HL-60 (cell line): Measurements from ENCODE around the gene AMZ1.

ENCODE experiments used
- DNase-seq, 2 experiments: peaks; one replicate each; pipeline ENCODE4 v3.0.0-alpha.2; 2010 to 2020; ENCODE audit warnings: low read depth in 1 of 2, low spot score in 1 of 2
- H3K27ac ChIP-seq: fragments of 250-450 bp; sonication (Bioruptor Pico); replicated peaks from 2 replicates; pipeline ENCODE4 v1.5.1; 2020; ENCODE audit warnings: mild to moderate bottlenecking, moderate library complexity
- H3K27me3 ChIP-seq: fragments of 250-450 bp; sonication (Bioruptor Pico); 2 replicates; pipeline ENCODE4 v1.5.1; 2021; ENCODE audit warnings: mild to moderate bottlenecking, moderate library complexity; ENCODE audit not compliant: insufficient read depth, poor library complexity, severe bottlenecking
- H3K4me3 ChIP-seq: replicated peaks from 2 replicates; pipeline ENCODE4 v1.5.1; 2011; ENCODE audit warnings: mild to moderate bottlenecking, control low read depth, low read length; ENCODE audit not compliant: insufficient read depth
- GABPA ChIP-seq: IDR thresholded peaks from 2 replicates; pipeline ENCODE4 v1.6.1; 2012; ENCODE audit warnings: low read depth
- POLR2AphosphoS5 ChIP-seq: IDR thresholded peaks from 2 replicates; pipeline ENCODE4 v1.6.1; 2012; ENCODE audit warnings: low read depth
- SPI1 ChIP-seq: IDR thresholded peaks from 2 replicates; pipeline ENCODE4 v1.6.1; 2012; ENCODE audit warnings: low read depth, mild to moderate bottlenecking, borderline replicate concordance
- TF ChIP-seq, protein P1 (sequence below): IDR thresholded peaks from 2 replicates; pipeline ENCODE4 v1.6.1; 2012; ENCODE audit warnings: low read depth; ENCODE audit not compliant: insufficient replicate concordance
- TF ChIP-seq, protein P2 (sequence below): IDR thresholded peaks from one replicate; pipeline ENCODE4 v1.5.1; 2011; ENCODE audit warnings: low read length, control low read depth, inconsistent platforms; ENCODE audit not compliant: insufficient read depth

Gene AMZ1

DNA sequence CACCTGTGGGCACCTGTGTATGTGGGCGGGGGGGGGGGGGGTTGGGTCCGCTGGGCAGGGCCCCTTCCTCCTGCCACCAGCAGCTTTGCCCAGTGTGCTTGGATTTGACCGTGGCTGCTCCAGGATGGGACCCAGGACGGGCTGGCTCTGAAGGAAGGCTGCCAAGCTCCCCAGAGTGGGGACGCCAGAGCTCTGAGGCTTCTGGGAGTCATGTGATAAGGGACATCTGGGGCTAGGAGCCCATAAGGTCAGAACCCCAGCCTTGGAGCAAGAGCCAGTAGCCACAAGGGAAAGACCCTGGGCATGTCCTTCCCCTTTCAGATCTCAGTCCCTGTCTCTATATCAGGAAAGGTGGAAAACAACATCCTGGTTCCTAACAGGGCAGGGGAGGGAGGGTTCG, 21.8 kb upstream of the AMZ1 start:
- Histone ChIP-seq H3K4me3 (no peak overlapping the region), H3K27me3 (no peaks in the 10 kb centered on the region), H3K27ac (no peak overlapping the region)
- DNase-seq: no peak
- TF ChIP-seq, protein P1, sequence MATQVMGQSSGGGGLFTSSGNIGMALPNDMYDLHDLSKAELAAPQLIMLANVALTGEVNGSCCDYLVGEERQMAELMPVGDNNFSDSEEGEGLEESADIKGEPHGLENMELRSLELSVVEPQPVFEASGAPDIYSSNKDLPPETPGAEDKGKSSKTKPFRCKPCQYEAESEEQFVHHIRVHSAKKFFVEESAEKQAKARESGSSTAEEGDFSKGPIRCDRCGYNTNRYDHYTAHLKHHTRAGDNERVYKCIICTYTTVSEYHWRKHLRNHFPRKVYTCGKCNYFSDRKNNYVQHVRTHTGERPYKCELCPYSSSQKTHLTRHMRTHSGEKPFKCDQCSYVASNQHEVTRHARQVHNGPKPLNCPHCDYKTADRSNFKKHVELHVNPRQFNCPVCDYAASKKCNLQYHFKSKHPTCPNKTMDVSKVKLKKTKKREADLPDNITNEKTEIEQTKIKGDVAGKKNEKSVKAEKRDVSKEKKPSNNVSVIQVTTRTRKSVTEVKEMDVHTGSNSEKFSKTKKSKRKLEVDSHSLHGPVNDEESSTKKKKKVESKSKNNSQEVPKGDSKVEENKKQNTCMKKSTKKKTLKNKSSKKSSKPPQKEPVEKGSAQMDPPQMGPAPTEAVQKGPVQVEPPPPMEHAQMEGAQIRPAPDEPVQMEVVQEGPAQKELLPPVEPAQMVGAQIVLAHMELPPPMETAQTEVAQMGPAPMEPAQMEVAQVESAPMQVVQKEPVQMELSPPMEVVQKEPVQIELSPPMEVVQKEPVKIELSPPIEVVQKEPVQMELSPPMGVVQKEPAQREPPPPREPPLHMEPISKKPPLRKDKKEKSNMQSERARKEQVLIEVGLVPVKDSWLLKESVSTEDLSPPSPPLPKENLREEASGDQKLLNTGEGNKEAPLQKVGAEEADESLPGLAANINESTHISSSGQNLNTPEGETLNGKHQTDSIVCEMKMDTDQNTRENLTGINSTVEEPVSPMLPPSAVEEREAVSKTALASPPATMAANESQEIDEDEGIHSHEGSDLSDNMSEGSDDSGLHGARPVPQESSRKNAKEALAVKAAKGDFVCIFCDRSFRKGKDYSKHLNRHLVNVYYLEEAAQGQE: no peak
- no peak for TF ChIP-seq POLR2AphosphoS5
- TF ChIP-seq GABPA: no peak
- no peak for TF ChIP-seq SPI1
- TF ChIP-seq, protein P2, sequence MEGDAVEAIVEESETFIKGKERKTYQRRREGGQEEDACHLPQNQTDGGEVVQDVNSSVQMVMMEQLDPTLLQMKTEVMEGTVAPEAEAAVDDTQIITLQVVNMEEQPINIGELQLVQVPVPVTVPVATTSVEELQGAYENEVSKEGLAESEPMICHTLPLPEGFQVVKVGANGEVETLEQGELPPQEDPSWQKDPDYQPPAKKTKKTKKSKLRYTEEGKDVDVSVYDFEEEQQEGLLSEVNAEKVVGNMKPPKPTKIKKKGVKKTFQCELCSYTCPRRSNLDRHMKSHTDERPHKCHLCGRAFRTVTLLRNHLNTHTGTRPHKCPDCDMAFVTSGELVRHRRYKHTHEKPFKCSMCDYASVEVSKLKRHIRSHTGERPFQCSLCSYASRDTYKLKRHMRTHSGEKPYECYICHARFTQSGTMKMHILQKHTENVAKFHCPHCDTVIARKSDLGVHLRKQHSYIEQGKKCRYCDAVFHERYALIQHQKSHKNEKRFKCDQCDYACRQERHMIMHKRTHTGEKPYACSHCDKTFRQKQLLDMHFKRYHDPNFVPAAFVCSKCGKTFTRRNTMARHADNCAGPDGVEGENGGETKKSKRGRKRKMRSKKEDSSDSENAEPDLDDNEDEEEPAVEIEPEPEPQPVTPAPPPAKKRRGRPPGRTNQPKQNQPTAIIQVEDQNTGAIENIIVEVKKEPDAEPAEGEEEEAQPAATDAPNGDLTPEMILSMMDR: no peak

GRCh38 chr7:2666588-2667250, 21.3 kb upstream of the AMZ1 start:
- TF ChIP-seq SPI1: no peak
- TF ChIP-seq GABPA: no peak
- TF ChIP-seq, protein P1: no peak
- TF ChIP-seq, protein P2: no peak
- TF ChIP-seq POLR2AphosphoS5: no peak
- H3K4me3 ChIP-seq: no peak overlapping the region
- no peak for DNase-seq
- no peaks in the 10 kb centered on the region for H3K27me3 ChIP-seq
- no peak overlapping the region for H3K27ac ChIP-seq

DNA sequence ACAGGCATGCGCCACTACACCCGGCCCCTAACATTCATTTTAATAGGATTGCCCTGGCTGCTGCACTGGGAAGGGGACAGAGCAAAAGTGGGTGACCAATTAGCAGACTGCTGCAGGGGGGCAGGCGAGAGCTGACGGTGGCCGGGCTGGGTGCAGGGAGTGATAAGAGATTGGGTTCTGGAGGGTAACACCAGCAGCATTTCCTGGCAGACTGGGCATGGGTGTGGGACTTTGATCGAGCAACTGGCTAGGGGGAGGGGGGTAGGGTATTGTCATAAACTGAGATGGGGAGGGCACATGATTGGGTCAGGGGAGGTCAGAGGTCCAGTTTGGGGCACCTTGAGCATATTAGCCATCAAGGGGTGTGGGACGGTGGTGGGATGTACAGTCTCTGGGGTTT, 20.2 kb upstream of the AMZ1 start:
- TF ChIP-seq SPI1 (no peak), POLR2AphosphoS5 (no peak), GABPA (no peak)
- TF ChIP-seq, protein P1: no peak
- TF ChIP-seq, protein P2: no peak

More for the DNA sequence above, 20.2 kb upstream of the AMZ1 start:
- Histone ChIP-seq H3K27ac (no peak overlapping the region), H3K27me3 (no peaks in the 10 kb centered on the region), H3K4me3 (no peak overlapping the region)
- DNase-seq: no peak
